DMS114 treated with DMSO at 0.1 percent for 48 hours (cell line): ENCODE measurements around the gene RPL35A.
"Not testable (repeated sequence)": the region's sequence is repeated elsewhere in the genome, so short reads cannot be mapped to it uniquely, and the experiment has no call there.

Experiments used
- DNase-seq: peaks from one replicate; lab custom pipeline; 2025; ENCODE audit not compliant: unreplicated experiment; lab: John Stamatoyannopoulos, UW

RPL35A gene

DNA sequence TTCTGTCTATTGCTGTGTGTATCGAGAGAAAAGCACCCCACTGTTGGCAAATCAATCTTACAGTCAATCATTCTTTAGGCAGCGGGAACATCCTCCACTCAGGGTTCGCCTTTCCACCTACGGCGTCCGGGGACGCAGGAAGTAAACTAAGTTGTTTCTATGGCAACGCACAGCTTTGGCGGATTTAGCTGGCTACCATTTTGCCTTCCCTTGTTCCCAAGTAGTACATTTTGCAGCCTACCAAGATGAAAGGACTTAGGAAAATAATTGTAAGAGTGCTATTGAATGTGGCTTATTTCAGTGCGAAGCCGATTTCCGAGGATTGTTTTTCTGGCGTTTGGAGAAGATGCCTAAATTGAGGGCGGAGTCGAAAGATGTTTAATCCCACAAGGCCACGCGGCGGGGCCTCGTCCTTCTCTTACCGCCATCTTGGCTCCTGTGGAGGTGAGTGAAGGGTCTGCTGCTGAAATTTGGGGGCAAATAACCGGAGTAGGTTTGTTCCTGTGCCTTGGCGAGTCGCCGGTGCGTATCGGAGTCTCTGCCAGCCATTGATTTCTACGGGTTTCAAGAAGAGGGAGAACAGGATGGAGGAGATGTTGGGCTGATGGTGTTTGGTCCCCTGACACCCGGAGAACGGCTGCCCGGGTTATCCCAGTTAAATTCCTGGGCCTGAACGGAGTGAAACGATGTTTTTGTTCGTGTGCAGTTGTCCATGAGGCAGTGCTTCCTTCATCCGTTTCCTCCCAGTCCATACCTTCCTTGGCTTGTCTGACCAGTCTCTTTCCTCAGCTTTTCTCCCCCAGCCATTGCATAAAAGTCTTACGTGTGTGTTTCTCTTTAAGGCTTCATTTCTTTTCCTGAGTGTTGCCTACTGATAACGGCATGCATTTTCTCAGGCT lies at the start of gene RPL35A:
Gene RPL35A, plus strand, starts transcription at position 413 of the 899 bp plus-strand sequence. CDS start 778 bp downstream, outside the sequence.
- peak; percentile 92 for DNase-seq

DNA sequence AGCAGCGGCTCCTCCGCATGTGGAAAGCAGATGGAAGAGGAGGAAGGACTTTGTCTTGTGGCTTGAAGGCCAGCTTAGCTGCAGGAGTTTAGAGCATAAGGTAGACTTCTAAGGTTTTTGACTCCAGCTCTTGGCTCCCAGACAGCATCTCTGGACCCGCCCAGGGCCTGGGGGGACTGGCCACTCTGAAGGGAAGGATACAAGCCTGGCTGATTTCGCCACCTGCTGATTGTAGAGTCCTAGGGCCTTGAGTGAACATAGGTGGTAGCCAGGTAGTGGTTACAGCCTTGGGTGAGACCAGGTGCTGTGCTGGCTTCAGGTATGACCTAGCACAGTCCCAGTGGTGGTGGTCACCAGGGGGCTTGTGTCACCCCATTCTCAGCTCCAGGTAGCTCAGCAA lies 48.4 kb upstream of the RPL35A start:
- DNase-seq = no peak

DNA sequence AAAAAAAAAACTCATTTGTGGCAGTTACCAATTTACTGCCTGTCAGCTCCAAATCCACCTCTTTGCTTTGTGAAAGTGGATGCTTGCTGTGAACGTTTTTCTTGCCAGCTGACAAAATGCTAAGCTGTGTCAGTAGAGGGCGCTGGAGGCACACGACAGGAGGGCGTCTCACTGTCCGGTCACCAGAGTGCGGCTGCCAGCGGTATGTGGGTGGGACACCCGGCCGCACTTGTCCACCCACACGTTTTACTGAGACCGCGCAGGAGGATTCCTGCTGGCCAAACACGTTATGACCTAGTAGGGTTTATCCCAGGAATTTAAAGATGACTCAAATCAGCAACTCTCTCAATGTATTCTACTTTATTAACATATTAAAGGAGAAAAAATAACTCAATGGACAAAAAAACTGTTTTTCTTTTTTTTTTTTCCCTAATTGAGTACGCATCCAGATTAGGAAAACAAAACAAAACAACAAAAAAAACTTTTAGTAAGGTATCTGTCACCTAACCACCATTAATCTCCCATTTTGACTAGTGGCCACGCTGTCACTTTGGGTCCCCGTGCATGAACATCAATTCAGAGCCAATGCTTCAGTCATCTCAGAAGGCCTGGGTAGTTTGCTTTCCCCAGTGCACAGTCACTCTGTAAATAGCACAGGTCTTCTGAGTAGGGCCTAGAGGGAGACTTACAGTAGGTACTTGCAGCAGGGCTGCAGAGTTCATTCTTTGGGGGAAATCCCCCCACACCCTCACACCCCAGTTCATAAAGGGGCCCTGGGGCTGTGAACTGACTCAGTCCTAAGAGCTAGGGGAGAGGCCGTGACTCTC lies 43.8 kb upstream of the RPL35A start:
- DNase-seq = peak; percentile 57

DNA sequence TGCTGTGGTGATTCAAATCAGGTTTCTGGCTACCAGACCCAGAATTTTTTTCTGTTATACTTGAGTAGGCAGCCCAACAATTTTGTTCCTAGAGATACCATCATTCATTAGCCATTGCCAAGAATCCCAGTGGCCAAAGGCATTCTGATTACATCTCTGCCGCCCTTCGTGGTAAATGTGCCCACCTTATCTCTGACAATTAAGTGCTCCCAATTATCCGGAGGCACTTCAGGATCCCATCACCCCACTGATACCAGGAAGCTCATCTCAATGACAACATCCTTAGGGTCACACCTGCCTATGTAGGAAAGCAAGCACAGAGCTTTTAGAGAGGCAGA lies 43.2 kb upstream of the RPL35A start:
- DNase-seq = no peak

DNA sequence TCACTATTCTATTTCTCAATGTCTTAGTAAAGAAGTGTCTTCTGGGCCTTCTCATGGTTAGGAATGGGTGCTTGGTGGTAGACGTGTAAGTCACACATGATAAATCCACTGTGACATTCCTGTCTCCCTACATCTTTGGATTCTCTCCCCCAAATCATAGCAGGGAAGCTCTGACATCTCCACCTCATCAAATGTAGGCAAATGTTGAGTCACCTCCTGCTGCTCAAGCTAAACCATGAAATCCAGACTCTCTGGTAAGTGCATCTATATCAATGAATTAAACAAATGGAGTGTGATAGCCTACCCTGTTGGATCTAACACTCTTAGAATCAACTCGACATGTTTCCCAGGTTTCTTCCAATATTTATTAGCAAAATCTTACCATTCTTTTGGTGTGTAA lies 42.8 kb upstream of the RPL35A start:
- no peak for DNase-seq

DNA sequence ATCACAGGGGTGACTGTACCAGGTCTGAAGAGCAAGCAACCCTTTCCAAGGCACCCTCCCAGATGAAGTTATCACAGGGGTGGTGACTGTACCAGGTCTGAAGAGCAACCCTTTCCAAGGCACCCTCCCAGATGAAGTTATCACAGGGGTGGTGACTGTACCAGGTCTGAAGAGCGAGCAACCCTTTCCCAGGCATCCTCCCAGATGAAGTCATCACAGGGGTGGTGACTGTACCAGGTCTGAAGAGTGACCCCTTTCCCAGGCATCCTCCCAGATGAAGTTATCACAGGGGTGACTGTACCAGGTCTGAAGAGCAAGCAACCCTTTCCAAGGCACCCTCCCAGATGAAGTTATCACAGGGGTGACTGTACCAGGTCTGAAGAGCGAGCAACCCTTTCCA lies 41.4 kb upstream of the RPL35A start:
- not testable (repeated sequence) for DNase-seq

DNA sequence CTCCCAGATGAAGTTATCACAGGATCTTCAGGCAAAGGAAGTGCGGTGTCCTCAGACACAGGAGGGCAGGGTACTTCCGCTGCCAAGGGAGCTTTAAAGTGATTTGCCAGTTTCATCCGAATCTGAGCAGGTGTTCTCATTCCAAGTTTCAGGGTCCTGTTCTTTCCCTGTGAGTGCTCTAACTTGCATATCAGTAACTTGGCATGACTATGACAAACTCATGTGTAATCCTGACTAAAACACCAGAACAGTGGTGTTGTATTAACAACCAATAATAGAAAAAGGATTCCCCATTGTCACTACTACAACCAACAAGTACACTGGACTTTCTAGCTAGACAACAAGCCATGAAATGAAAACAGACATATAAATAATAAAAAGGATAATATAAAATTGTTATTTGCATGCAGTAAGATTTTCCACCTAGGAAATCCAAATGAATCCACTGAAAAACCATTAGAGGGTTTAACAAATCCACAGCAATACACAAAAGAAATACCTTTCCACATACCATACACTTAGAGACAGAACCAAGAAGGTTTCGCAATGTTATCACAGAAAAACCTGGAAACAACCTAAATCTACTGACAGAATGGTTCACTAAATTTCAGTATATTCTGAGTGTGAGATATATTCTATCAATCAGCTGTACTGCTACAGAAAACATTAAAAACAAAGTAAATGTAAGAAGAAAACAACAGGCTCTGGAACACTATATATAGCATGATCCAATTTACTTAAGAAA lies 40.9 kb upstream of the RPL35A start:
- no peak for DNase-seq

DNA sequence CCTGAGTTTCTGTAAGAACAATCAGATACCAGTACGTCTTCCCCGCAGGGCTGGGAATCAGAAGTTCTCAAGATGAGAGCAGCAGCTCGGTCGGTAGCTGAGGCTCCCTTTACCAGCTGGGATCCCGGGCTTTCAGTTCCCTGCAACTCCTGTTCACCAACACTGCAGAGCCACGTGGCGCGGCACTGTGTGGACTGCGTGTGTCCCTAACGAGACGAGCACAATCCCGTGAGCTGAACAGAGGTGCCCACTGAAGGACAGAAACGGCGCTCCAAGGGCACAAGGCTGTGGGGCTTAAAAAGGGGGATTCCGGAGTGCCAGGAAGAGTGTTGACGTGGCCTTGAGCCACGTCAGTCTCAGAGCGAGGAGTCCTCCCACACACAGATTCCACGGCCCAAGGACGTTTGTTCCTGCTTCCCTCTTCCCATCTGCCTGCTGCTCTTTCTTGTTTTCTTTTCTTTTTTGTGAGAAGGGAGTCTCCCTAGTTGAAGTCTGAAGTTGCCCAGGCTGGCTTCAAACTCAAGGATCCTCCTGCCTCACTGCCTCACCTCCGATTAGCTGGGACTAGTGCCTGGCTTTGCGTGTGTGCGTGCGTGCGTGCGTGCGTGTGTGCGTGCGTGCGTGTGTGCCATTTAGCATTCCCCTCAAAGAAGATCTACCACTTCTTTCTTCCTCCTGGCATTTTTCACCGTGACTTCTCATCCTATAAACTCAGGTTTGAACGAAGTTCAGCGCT lies 37.1 kb upstream of the RPL35A start:
- no peak for DNase-seq

DNA sequence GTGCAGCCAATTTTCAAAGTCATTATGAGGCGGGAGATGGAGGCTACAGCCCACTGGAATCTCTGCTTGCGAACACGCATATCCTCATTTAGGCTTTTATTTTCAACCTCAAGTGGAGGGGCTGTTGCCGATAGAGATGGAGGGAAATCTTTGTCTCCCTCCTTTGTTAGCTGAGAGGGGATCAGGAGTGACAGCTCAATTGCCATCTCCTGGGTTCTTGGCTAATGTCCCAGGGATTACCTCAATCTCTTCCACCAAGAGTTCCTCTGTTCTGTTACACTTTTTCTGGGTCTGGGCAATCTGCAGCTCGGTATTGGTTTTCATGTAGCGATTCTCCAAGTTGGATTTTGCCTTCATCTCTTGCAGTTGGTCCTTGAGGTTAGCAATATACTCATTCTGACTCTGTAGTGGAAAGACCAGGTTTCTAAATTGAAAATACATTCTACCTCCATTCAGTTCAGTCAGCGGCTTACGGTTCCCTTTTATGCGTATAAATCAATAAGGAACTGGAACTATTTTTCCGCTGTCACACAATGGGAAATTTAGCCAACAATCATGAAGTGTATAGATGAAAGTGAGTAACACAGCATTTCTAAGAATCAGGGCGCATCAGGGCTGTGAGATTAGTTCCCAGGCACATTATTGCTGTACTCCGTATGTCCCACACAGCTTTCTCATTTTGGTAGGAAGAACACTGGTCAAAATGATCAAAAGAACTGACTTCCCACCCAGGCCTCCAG lies 36.2 kb upstream of the RPL35A start:
- no peak for DNase-seq

DNA sequence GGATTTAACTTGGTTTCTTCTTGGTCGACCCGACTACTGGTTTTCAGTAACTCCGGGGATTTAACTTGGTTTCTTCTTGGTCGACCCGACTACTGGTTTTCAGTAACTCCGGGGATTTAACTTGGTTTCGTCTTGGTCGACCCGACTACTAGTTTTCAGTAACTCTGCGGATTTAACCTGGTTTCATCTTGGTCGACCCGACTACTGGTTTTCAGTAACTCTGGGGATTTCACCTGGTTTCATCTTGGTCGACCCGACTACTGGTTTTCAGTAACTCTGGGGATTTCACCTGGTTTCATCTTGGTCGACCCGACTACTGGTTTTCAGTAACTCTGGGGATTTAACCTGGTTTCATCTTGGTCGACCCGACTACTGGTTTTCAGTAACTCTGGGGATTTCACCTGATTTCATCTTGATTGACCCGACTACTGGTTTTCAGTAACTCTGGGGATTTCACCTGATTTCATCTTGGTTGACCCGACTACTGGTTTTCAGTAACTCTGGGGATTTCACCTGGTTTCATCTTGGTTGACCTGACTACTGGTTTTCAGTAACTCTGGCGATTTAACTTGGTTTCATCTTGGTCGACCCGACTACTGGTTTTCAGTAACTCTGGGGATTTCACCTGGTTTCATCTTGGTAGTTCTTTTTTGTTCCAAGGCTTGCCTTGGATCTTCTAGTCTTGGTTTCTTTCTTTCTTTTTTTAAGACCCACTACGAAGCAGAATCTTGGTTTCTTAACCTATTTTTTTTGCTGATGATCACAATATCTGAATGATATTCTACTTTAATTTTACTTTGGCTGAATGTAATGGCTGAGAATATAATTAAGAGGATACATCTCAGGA lies 28.3 kb upstream of the RPL35A start:
- DNase-seq = not testable (repeated sequence)

DNA sequence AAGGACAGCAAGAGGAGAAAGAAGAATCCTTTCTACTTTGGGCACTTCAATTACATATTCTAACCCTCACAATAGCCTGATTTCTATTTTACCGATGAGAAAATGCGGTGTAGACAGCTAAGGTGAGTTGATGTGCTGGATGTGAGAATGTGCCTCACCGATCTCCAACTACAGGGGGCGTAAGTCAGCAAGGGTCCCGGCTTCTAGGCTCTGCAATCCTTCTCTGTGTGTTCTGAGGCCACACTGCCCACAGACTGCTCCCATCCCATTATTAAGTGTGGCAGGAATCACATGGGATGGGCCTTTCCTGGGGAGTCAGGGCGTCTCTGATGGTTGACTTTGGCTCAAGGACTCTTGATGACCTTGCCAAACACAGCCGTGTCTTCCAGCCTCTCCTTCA lies 23.6 kb upstream of the RPL35A start:
- no peak for DNase-seq

DNA sequence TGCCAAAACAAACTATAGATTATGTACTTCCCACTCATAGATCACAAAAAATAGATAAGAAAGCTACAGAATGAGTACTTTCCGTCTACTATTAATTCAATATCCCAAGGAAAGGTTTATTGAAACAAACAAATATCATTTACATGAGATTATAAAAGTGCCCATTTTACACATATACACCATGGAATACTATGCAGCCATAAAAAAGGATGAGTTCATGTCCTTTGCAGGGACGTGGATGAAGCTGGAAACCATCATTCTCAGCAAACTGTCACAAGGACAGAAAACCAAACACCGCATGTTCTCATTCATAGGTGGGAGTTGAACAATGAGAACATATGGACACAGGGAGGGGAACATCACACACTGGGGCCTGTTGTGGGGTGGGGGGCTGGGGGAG lies 22.4 kb upstream of the RPL35A start:
- DNase-seq = not testable (repeated sequence)

DNA sequence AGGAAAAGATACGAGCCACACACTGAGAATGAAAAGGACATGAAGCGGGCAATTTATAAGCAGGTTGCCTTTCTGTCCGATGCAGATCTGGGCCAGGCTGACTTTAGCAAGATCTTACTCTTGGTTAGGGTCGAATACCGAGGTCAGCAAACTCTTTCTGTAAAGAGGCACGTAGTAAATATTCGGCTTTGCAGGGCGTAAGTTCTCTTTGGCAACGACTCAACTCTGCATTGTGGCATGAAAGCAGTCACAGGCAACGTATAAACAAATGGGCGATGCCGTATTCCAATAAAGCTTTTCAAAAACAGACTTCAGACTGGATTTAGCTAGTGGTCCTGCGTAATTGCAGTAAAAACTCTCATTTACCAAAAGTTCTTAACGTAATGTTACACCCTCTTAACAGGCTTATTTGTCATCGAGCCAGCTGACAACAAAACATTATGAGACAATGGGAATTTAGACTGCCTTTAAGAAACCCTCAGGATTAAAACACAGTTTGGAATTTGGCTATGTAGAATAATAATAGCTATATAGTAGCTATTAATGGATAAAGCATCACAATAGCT lies 13.1 kb upstream of the RPL35A start:
- no peak for DNase-seq

DNA sequence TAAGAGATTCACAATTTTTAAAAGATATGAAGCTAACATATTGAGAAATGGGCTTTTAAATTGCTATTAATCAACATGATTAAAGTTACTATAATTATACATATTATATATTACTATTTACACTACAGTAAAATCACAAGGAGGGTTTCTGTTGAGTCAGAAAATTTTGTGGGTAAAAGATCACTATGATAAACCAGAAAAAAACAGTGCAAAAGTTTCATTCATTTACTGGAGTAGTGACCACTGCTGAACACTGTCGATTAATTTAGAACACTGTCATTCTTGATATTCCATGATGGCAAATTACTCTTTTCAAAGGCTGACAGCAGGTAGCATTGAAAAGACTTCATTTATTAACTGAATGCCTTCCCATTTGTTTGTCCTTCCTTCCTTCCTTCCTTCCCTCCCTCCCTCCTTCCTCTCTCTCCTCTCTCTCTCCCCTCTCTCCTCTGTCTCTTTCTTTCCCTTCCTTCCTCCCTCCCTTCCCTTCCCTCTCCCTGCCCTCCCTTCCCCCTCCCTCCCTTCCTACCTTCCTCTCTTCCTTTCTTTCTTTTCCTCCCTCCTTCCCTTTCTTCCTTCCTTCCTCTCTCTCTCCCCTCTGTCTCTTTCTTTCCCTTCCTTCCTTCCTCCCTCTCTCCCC lies 9.1 kb upstream of the RPL35A start:
- no peak for DNase-seq

DNA sequence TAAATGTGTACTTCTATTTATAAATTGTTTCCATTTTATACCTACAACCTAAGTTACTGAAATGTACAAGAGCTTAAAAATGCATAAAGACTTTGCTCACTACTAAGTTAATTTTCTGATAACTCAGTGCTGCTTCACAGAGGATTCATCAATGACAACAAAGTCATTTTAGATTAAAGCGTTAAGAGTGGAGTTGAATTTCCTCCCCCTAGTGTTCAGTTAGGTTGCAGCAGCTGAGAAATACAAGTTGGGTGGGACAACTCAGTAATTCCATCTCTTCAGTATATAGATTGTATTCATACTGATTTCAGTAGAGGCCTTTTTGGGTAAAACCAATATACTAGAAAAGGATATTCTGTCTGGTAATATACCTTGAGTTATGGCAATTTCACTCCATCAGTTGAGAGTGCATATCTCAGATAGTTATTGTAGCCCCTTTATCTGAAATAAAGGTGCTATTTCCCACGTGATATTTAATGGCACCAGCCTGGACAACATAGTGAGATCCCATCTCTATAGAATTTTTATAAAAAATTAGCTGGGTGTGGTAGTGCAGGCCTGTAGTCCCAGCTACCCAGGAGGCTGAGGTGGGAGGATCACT lies 6.9 kb upstream of the RPL35A start:
- DNase-seq = peak; percentile 67

DNA sequence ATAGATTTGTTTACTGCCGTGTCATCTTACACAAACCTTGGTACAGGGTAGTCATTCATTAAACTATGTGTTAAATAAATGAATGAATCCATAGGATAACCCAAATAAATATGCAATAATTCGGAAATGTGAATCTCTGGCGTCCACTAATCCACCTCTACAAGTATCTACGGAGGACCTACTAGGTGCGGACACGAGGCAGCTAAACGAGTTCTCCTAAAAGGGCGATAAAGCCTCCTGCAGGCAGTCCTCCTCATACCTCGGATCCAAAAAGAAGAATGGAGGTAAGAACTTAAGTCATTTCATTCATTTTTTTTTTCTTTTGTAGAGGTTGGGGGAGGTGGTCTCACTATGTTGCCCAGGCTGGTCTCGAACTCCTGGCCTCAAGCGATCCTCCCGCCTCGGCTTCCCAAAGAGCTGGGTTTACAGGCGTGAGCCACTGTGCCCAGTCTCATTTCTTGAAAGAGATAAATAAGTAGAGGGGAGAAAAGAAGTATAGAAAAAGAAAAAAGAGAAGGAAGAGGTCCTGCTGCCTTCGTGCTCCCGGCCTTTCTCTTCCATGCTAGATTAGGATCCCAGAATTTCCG lies 706 bp upstream of the RPL35A start:
- no peak for DNase-seq

DNA sequence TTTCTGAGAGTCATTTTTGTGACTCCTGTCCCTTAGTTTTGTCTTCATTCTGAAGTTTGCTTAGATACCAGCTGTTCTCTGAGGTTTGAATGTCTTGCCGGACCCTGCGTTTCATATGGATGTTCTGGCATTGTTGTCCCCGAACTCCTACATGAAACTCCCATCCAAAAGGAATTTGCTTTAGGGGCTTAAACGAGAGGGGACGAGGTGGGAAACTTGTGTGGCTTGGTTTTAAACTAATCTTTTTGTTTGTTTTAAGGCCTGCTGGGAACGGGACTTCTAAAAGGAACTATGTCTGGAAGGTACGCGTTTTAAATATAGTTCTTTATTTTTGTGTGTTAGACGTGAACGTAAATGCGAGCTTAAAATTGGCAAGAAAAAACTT lies 679 bp downstream of the RPL35A start:
- DNase-seq = no peak
